Ishikawa (cell line): Measurements from ENCODE around the gene PARP2.

Source experiments
- CEBPB ChIP-seq: IDR thresholded peaks from 2 replicates; pipeline ENCODE4 v1.6.1; 2012
- CREB1 ChIP-seq: IDR thresholded peaks from 2 replicates; pipeline ENCODE4 v1.6.1; 2012; ENCODE audit warnings: low read depth
- EGR1 ChIP-seq: IDR thresholded peaks from 2 replicates; pipeline ENCODE4 v1.6.1; 2012
- EP300 ChIP-seq: IDR thresholded peaks from 2 replicates; pipeline ENCODE4 v1.6.1; 2012; ENCODE audit warnings: borderline replicate concordance
- FOXM1 ChIP-seq: IDR thresholded peaks from 2 replicates; pipeline ENCODE4 v1.6.1; 2012; ENCODE audit warnings: low read depth, borderline replicate concordance
- NFIC ChIP-seq: IDR thresholded peaks from 2 replicates; pipeline ENCODE4 v1.6.1; 2012
- RAD21 ChIP-seq: IDR thresholded peaks from 2 replicates; pipeline ENCODE4 v1.6.1; 2012; ENCODE audit warnings: low read depth
- TAF1 ChIP-seq: IDR thresholded peaks from 2 replicates; pipeline ENCODE4 v1.6.1; 2012; ENCODE audit warnings: low read depth, mild to moderate bottlenecking
- TCF12 ChIP-seq: IDR thresholded peaks from 2 replicates; pipeline ENCODE4 v1.6.1; 2012; ENCODE audit warnings: low read depth
- TEAD4 ChIP-seq: IDR thresholded peaks from 2 replicates; pipeline ENCODE4 v1.6.1; 2012
- YY1 ChIP-seq: IDR thresholded peaks from 2 replicates; pipeline ENCODE4 v1.6.1; 2012; ENCODE audit warnings: low read depth
- ZBTB7A ChIP-seq: IDR thresholded peaks from 2 replicates; pipeline ENCODE4 v1.6.1; 2012; ENCODE audit warnings: low read depth
- TF ChIP-seq, protein P1 (sequence below): IDR thresholded peaks from 2 replicates; pipeline ENCODE4 v1.6.1; 2012
- TF ChIP-seq, protein P2 (sequence below): IDR thresholded peaks from 2 replicates; pipeline ENCODE4 v1.6.1; 2012
- TF ChIP-seq, protein P3 (sequence below): IDR thresholded peaks from 2 replicates; pipeline ENCODE4 v1.6.1; 2012; ENCODE audit warnings: low read depth, mild to moderate bottlenecking

Gene PARP2

DNA sequence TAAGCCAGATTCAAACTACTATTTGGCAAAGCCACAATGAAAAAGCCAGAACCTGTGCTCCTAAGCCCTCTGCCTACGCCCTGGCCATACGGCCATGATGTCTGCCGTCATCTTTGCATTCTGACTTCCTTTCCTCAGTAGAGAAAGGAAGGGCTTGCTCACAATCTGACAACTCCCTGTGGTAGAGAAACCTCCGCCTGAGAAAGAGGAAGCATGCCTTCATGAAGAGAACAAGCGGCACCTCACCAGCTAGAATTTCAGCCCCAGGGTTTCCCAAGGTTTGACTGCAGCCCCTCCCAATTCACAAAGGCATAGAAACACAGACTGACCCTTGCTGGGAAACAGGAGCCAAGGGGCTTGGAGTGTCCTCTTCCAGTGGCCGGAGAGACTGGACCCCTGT is 44.1 kb downstream of the PARP2 start:
- TF ChIP-seq CEBPB (no peak), TAF1 (no peak)

DNA sequence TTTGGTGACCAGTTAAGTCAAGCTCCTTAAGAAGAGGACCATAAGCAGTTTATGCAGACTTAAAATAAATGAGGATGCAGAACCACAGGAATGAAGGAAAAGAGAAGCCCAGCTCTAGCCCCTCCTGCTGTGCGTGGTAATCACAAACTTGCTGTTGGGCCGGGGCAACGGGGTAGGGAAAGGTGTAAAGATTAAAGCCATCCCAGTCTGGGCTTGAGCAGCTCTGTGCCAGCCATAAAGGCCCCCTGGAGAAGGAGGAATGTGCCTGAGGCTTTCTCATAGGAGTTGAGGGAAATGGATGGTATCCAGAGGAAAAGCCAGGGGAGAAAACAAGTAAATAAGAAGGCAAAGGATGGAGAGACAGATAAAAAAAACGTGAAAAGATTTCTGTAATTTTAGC is 44.7 kb downstream of the PARP2 start:
- no peak for TF ChIP-seq EP300

DNA sequence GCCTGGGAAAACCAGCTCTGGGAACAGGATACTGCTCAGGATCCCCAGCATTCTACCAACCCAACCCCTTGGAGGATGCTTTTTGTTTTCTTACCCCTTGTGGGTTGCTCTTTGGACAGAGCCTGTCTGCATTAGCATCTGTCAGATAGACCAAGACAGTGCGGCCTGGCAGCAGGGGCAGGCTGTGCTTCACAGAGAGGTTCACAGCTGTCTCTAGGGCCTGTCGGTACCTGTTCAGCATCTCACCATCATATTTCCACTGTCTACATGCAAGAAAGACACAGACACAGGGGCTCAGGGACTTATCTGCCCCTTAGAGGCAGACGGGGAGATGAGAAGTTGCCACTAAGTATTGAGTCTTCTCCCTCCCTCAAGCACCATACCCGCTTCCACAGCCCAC is 48.1 kb downstream of the PARP2 start:
- TF ChIP-seq TEAD4 (no peak), TAF1 (no peak), ZBTB7A (no peak), NFIC (no peak), EP300 (no peak), RAD21 (no peak), TCF12 (no peak), YY1 (no peak), FOXM1 (no peak), CREB1 (no peak), EGR1 (no peak)
- TF ChIP-seq, protein P1, sequence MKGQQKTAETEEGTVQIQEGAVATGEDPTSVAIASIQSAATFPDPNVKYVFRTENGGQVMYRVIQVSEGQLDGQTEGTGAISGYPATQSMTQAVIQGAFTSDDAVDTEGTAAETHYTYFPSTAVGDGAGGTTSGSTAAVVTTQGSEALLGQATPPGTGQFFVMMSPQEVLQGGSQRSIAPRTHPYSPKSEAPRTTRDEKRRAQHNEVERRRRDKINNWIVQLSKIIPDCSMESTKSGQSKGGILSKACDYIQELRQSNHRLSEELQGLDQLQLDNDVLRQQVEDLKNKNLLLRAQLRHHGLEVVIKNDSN: no peak
- TF ChIP-seq, protein P2, sequence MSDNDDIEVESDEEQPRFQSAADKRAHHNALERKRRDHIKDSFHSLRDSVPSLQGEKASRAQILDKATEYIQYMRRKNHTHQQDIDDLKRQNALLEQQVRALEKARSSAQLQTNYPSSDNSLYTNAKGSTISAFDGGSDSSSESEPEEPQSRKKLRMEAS: no peak

DNA sequence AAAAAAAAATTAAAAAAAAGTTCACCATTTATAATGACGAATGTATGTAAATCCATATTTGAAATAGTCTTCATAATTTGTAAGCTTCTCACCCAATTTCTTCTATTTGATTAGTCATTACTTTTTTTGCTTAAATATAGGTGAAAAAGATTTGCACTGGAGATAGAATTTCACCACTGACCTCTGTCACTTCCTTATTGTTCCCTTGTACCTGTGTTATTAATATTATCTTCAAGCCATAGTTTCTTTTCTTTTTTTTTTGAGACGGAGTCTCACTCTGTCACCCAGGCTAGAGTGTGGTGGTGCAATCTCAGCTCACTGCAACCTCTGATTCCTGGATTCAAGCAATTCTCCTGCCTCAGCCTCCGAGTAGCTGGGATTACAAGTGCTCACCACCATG is 54.1 kb downstream of the PARP2 start:
- TF ChIP-seq, protein P3, sequence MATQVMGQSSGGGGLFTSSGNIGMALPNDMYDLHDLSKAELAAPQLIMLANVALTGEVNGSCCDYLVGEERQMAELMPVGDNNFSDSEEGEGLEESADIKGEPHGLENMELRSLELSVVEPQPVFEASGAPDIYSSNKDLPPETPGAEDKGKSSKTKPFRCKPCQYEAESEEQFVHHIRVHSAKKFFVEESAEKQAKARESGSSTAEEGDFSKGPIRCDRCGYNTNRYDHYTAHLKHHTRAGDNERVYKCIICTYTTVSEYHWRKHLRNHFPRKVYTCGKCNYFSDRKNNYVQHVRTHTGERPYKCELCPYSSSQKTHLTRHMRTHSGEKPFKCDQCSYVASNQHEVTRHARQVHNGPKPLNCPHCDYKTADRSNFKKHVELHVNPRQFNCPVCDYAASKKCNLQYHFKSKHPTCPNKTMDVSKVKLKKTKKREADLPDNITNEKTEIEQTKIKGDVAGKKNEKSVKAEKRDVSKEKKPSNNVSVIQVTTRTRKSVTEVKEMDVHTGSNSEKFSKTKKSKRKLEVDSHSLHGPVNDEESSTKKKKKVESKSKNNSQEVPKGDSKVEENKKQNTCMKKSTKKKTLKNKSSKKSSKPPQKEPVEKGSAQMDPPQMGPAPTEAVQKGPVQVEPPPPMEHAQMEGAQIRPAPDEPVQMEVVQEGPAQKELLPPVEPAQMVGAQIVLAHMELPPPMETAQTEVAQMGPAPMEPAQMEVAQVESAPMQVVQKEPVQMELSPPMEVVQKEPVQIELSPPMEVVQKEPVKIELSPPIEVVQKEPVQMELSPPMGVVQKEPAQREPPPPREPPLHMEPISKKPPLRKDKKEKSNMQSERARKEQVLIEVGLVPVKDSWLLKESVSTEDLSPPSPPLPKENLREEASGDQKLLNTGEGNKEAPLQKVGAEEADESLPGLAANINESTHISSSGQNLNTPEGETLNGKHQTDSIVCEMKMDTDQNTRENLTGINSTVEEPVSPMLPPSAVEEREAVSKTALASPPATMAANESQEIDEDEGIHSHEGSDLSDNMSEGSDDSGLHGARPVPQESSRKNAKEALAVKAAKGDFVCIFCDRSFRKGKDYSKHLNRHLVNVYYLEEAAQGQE: no peak
- TF ChIP-seq EP300 (no peak), NFIC (no peak), TEAD4 (no peak), CREB1 (no peak), CEBPB (no peak), EGR1 (no peak), YY1 (no peak), TAF1 (no peak), ZBTB7A (no peak), RAD21 (no peak), TCF12 (no peak), FOXM1 (no peak)
- TF ChIP-seq, protein P2: no peak
- TF ChIP-seq, protein P1: no peak

DNA sequence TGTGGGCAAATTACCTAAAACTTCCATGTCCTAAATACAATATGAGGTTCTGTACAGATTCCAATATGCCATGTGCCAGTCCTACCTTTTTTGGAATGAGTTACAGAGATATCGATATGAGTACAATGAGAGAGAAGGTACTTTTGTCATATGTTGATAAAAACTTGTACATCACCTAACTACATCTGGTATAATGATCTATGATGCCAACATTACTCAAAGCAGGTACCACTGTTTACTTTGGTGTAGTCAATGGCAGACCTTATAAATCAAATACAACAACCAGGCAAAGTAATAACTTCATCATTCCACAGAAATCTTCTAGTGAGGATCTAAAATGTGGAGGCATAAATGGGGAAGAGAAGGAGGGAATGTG is 57.1 kb downstream of the PARP2 start:
- no peak for TF ChIP-seq FOXM1
- TF ChIP-seq, protein P1: no peak
- no peak for TF ChIP-seq ZBTB7A
- TF ChIP-seq, protein P2: no peak
- TF ChIP-seq RAD21: no peak
- TF ChIP-seq CEBPB: no peak
- TF ChIP-seq, protein P3: no peak
- TF ChIP-seq TEAD4: no peak
- TF ChIP-seq NFIC: no peak
- TF ChIP-seq EP300: no peak
- no peak for TF ChIP-seq CREB1
- TF ChIP-seq EGR1: no peak
- TF ChIP-seq TCF12: no peak
- no peak for TF ChIP-seq TAF1
- TF ChIP-seq YY1: no peak
